Measurements from ENCODE around the gene IQGAP1. TPM values are rescaled to one million over a fixed set of nuclear protein-coding genes. Genes with fewer than 3 reads are reported as not detected.

Gene IQGAP1
- total and polyA plus RNA-seq, 4 donors = 83.0 to 396 (median 189) TPM

DNA sequence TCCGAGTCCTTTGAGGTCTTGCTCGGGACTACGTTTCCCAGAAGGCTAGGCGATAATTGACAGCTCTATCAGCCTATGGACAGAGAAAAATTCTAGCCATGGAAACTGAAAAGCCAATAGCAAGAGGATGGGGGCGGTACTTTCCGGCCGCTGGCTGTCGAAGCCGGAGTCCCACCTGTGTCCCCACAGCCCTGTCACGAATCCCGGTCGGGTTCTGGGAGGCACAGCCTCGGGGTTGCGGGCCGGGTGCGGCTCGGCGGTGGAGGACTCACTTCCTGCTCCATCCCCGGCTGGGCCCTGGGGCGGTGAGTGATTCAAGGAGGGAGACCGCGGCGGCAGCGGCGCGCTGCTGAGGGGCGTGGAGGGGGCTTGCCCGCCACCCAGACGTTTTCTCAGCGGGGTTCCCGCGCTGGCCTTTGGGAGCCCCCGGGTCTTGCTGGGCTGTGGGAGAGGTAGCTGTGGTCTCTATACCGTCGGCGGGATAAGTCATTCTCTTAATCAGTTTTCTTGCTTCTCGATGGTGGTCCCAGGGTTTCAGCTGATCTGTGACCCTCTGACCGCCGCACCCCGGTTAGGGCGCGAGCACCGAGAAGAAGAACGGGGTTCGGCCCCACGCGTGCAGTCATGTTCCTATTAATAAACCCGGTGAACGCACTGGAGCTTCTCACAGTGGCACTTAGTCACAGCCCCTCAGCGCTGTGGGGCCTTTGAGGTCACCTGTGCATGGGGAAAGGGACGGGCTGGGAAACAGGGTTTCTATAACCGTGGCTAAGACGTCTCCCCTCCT, 35.7 kb upstream of the IQGAP1 start, which contains the start of gene ZNF774:
Gene ZNF774 (plus strand): TSS at position 178 of the 787 bp plus-strand sequence. CDS start 2,377 bp downstream, outside the sequence.
- TF ChIP-seq, protein P1, sequence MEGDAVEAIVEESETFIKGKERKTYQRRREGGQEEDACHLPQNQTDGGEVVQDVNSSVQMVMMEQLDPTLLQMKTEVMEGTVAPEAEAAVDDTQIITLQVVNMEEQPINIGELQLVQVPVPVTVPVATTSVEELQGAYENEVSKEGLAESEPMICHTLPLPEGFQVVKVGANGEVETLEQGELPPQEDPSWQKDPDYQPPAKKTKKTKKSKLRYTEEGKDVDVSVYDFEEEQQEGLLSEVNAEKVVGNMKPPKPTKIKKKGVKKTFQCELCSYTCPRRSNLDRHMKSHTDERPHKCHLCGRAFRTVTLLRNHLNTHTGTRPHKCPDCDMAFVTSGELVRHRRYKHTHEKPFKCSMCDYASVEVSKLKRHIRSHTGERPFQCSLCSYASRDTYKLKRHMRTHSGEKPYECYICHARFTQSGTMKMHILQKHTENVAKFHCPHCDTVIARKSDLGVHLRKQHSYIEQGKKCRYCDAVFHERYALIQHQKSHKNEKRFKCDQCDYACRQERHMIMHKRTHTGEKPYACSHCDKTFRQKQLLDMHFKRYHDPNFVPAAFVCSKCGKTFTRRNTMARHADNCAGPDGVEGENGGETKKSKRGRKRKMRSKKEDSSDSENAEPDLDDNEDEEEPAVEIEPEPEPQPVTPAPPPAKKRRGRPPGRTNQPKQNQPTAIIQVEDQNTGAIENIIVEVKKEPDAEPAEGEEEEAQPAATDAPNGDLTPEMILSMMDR (IDR thresholded peaks at IDR 0.05; ENCODE audit: control extremely low read depth, extremely low read depth) = no peak
- DNase-seq = peak; percentile 93 to 98 (median 98)
- Histone ChIP-seq H3K27ac (ENCODE audit: low read depth in 1 of 2, low read length in 1 of 2) (peak within 1 kb of the TSS; percentile 58 to 87), H3K4me1 (ENCODE audit: control insufficient read depth in 5 of 5, insufficient read depth in 5 of 5, low read length in 5 of 5) (peaks cover 0 to 7% (median 0%) of the 10 kb centered on the region in 5 donors), H3K9ac (ENCODE audit: insufficient read depth in 1 of 2, low read length in 2 of 2) (peak within 1 kb of the TSS; percentile 11 to 63), H3K9me3 (ENCODE audit: control insufficient read depth in 4 of 4, insufficient read depth in 3 of 4, low read length in 3 of 4) (no peaks in the 10 kb centered on the region), H3K4me3 (peak within 1 kb of the TSS; percentile 79), H3K36me3 (ENCODE audit: control insufficient read depth in 4 of 4, insufficient read depth in 4 of 4, low read length in 4 of 4) (no peaks in the 10 kb centered on the region), H3K27me3 (ENCODE audit: control insufficient read depth in 3 of 3, insufficient read depth in 3 of 3, low read length in 2 of 3) (no peaks in the 10 kb centered on the region)
- peak; percentile 97 for ATAC-seq (ENCODE audit: insufficient read depth, low FRiP score)
- WGBS, 2 donors = 1% methylated on average over 53 of the region's 53 CpGs

DNA sequence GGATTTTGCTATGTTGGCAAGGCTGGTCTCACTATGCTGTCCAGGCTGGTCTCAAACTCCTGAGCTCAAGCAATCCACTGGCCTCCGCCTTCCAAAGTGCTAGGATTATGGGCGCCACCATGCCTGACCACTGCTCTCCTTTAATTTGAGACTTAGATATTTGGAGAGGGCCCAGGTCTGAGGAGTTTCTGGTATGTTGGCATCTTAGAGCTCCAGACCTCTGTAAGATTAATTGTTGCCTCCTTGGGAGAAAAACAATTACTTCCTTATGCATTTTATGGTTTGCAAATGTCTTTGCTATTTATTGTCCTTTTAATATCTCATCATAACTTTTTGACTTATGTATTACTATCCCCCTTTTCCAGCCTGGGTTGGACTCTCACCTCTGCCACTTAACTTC, 33.1 kb upstream of the IQGAP1 start:
- WGBS, 2 donors = 96 to 100% methylated on average over 2 of the region's 2 CpGs
- no peaks in the 10 kb centered on the region for H3K9me3 ChIP-seq (ENCODE audit: control insufficient read depth in 4 of 4, insufficient read depth in 3 of 4, low read length in 3 of 4)
- no peak overlapping the region for H3K9ac ChIP-seq (ENCODE audit: insufficient read depth in 1 of 2, low read length in 2 of 2)
- H3K27ac ChIP-seq (ENCODE audit: low read depth in 1 of 2, low read length in 1 of 2) = no peak overlapping the region
- no peaks in the 10 kb centered on the region for H3K36me3 ChIP-seq (ENCODE audit: control insufficient read depth in 4 of 4, insufficient read depth in 4 of 4, low read length in 4 of 4)
- H3K4me1 ChIP-seq (ENCODE audit: control insufficient read depth in 5 of 5, insufficient read depth in 5 of 5, low read length in 5 of 5) = peaks cover 0 to 7% (median 0%) of the 10 kb centered on the region in 5 donors
- no peak for ATAC-seq (ENCODE audit: insufficient read depth, low FRiP score)
- TF ChIP-seq, protein P1 (IDR thresholded peaks at IDR 0.05; ENCODE audit: control extremely low read depth, extremely low read depth) = no peak
- H3K27me3 ChIP-seq (ENCODE audit: control insufficient read depth in 3 of 3, insufficient read depth in 3 of 3, low read length in 2 of 3) = no peaks in the 10 kb centered on the region
- H3K4me3 ChIP-seq = no peak overlapping the region
- DNase-seq = no peak

DNA sequence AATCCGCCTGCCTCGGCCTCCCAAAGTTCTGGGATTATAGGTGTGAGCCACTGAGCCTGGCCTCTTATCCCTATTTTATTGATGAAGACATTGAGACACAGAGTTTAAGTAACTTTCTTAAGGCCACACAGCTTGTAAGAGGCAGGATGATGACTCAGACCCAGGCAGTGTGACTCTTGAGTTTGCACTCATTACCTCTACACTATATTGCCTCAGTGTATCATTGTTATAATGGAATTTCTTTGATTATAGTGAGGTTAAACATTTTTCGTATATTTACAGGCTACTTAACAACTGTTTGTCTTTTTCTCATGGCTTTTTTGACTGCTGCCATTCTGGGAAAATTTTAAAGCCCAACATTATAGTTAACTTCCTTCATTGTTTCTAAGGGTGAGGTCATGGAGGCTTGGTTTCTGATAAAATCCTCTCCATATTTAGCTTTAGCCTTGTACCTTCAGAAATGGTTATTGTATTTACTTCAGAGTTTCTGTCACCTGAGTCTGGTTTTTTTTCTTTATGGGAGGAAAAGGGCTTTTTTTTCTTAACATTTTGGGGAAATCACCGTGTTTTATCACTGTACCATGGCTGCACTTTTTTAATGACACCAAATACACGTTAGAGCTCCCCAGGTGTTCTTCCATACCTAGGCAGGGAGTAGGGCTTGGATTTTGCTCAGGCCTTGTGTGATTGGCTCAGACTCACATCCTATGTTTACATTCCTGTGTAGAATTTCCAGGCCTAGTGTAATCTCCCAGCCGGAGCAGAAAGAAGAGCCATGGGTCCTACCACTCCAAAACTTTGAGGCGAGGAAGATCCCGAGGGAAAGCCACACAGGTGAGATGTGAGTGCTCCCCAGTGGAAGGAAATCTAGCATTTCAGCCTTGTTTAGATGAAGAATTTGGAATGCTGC, 29.7 kb upstream of the IQGAP1 start:
- peaks cover 0 to 4% (median 0%) of the 10 kb centered on the region in 5 donors for H3K4me1 ChIP-seq (ENCODE audit: control insufficient read depth in 5 of 5, insufficient read depth in 5 of 5, low read length in 5 of 5)
- 81 to 83% methylated on average over 8 of the region's 8 CpGs for WGBS, 2 donors
- H3K9me3 ChIP-seq (ENCODE audit: control insufficient read depth in 4 of 4, insufficient read depth in 3 of 4, low read length in 3 of 4) = no peaks in the 10 kb centered on the region
- peak; percentile 33 for ATAC-seq (ENCODE audit: insufficient read depth, low FRiP score)
- no peak overlapping the region for H3K27ac ChIP-seq (ENCODE audit: low read depth in 1 of 2, low read length in 1 of 2)
- no peak overlapping the region for H3K9ac ChIP-seq (ENCODE audit: insufficient read depth in 1 of 2, low read length in 2 of 2)
- peak in 1 of 3 donors; percentile 12 for DNase-seq
- H3K4me3 ChIP-seq = no peak overlapping the region
- TF ChIP-seq, protein P1 (IDR thresholded peaks at IDR 0.05; ENCODE audit: control extremely low read depth, extremely low read depth) = no peak
- H3K36me3 ChIP-seq (ENCODE audit: control insufficient read depth in 4 of 4, insufficient read depth in 4 of 4, low read length in 4 of 4) = peaks cover 0 to 5% (median 2%) of the 10 kb centered on the region in 4 donors
- no peaks in the 10 kb centered on the region for H3K27me3 ChIP-seq (ENCODE audit: control insufficient read depth in 3 of 3, insufficient read depth in 3 of 3, low read length in 2 of 3)

All from lung (tissue), 12 donors.